GM21737 (cell line): ENCODE results near the gene ATG16L2.
"Not testable (repeated sequence)": the region's sequence is repeated elsewhere in the genome, so short reads cannot be mapped to it uniquely, and the experiment has no call there.

Experiments
- ATAC-seq: cut with Tn5 transposase; IDR thresholded peaks from one replicate; pipeline ENCODE4 v1.9.1; 2021; ENCODE audit warnings: mild to moderate bottlenecking, moderate library complexity; ENCODE audit not compliant: unreplicated experiment

Gene ATG16L2

GRCh38 chr11:72779495-72780128, 34.6 kb upstream of the ATG16L2 start:
- no peak for ATAC-seq

- ATAC-seq, result no peak
Observed at GRCh38 chr11:72780296-72781062, 33.7 kb upstream of the ATG16L2 start.

GRCh38 chr11:72781063-72781312, 33.2 kb upstream of the ATG16L2 start:
- ATAC-seq, result no peak

DNA sequence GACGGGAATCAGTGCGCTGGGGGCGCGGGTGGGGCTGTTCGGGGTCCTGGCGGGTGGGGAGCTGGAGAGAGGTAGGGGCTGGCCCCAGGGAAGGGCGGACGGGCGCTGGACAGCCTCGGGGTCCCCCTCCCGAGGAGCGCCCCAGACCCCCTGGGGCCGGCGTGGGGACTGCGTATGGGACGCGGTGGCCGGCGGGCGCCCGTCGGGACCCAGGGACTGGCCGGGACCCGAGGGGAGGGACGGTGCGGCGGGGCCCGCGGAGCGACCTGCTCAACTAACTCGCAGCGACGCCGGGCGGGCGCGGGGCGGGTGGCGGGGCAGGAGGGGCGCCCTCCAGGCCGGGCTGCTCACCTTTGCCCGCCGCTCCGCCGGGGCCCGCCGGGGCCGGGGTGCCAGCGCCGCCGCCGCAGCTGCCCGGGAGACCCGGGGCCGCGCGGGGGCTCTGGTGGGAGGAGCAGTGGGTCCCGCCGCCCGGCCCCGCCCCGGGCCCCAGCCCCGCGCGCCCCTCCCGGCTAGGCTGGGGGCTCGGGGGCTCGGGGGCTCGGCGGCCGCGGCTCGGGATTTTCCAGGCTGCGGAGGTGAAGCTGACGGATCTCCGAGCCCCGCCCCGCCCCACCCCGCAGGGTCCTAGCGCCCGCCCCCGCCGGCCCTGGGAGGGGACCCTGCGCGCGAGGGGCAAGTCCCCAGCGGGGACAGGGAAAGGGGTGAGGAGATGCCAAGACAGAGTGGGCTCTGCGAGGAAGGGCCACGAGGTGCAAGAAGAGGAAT, 32.7 kb upstream of the ATG16L2 start:
- no peak for ATAC-seq

DNA sequence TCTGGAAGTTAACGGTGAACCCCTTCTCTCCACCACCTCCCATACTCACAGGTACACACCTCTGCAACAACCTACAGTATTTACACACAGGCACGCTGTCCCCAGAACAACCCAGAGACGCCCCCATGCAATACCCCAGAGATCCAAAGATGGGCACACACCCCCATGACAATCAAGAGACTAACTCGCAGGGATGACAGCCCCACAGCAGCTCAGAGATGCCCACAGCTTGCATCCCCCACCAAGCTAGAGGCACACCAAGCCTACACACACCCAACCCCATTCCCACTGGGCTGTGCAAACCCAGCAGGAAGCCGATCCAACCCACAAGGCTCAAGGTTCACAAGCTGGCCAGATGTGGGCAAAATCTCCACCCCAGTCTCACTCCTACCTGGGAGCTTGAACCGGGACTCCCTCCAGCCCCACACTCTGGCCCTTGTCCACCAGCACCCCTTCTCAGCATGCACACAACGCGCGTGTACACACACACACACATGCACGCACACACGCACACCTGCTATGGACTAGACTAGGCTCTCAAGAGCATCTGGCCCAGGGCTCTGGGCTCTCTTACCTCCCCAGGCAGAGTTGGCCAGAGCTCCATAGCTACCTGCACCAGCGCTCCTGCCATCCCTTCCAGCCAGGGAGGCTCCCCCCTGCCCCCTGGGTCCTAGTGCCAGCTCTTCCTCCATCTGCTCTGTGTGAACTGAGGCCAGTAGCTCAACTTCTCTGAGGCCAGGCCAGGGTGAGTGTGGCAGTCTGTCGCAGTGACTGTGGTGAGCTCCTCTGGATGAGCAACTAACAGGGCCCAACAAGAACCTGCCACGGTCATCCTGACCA, 31.9 kb upstream of the ATG16L2 start:
- no peak for ATAC-seq

DNA sequence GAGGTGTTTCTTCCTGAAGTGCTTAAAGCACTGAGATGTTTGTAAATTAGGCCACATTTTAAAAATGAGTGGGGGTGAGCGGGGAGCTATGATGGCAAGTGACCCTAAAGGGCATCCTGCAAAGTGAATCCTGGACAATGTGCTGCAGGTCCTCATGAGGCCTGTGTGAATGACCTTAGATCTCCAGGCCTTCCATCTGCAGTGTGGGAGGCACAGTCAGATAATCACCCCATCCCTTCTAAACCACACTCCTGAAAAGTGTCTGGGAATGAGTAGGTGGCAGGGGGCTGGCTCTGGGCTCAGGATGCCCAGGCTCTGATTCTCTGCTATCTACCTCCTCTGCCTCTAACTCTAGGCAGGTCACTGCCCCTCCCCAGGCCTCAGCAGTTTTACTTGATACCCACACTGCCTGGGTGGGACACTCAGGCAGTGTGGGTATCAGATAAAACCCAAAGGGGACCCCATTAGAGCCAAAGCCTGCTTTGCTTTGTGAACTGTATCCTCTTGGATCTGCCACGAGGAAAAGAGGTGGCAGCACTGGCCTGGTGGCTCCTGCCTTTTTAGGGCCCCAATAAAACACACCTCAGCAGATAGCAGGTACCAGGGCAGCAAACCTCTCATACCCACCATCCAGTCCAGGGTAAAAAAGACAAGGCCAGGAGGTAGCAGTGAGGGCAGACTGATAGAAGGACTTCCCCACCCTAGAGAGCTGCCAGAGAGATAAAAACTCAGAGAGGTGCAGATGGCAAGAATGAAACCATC, 30.9 kb upstream of the ATG16L2 start:
- no peak for ATAC-seq

DNA sequence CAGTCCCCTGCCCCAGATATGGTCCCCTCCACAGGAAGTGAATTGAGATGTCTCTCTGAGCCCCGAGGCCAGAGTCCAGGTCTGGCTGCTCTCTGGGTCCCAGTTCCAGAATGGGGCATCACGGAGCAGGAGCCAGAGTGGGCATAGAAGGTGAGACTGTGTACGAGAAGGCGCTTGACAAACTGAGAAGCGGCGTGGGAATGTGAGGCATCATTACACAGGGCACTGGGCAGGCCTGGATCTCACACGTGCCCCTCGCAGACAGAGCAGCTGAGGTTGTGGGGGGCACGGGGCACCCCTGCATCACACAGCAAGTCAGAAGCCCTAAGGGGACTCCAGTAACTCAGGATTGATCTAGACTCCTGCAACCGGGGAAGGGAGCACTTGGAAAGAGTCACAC, 29.5 kb upstream of the ATG16L2 start:
- no peak for ATAC-seq

DNA sequence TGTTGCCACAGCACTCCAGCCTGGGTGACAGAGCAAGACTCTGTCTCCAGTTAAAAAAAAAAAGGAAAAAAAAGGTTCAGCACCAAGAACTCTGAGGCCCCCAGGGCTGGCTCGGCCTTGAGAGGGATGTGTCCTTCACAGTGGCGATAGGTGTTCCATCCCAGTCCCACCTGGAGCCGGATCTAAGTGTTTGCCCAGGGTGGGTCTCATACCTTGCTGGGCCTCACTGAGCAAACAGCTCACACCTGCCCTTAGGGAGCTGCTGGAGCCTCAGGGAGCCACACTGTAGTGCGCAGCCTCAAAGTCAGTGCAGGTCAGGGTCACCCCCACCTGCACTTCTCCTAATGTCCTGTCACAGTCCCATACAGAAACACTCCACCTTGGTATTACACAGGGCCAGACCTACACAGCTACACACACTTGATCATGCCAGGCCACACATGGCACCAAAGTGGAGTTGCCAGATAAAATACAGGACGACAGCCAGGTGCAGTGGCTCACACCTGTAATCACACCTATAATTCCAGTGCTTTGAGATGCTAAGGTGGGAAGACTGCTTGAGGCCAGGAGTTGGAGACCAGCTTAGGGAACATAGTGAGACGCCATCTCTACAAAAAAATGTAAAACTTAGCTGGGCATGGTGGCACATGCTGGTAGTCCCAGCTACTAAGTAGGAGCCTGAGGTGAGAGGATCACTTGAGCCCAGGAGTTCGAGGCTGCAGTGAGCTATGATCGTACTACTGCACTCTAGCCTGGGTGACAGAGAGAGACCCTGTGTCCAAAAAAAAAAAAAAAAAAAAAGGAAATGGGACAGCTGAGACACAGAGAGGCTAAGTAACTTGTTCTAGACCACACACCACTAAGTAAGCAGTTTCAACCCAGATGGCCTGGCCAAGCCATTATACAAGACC, 27.7 kb upstream of the ATG16L2 start:
- ATAC-seq, result no peak

DNA sequence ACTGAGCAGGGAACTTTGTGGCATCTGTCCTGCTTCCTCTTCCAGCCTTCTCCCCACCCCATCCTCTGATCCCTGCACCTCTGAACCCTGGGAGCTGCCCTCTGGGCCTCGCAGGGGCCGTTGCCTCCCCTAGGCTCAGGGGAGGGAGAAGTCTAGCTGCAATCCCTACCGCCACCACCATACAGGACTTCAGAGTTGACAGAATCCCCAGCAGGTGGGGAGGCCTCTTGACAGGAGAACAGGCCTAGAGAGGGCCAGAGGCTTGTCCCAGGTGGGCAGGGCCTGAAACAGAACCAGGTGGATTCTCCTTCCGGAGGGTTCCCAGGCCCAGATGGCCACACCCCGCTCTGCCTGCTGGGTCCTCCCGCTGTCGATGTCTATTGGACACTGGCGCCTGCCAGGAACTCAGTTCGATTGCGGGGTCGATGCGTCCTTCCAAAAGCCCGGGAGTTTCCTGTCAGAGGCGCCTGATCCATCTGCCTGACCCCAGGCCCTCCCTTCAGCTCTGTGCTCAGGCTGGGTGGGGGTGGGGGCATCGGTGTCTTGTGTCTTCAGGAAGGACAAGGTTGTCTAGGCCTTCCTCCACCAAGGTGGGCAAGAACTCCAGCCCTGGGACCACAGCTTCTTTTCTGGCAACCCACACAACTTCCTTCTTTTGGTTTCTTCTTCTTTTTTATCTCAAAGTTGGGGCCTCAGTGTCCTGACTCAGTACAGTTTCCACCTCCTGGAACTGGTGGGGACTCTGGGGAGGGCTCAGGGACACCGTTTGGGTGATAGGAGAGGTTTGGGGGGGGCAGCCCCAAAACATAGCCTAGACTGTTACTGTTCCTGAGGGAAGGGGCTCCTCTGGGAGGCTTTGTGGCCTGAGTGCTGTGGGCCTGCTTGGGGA, 26.8 kb upstream of the ATG16L2 start:
- no peak for ATAC-seq

GRCh38 chr11:72788241-72788640, 26.0 kb upstream of the ATG16L2 start:
- ATAC-seq, result no peak

DNA sequence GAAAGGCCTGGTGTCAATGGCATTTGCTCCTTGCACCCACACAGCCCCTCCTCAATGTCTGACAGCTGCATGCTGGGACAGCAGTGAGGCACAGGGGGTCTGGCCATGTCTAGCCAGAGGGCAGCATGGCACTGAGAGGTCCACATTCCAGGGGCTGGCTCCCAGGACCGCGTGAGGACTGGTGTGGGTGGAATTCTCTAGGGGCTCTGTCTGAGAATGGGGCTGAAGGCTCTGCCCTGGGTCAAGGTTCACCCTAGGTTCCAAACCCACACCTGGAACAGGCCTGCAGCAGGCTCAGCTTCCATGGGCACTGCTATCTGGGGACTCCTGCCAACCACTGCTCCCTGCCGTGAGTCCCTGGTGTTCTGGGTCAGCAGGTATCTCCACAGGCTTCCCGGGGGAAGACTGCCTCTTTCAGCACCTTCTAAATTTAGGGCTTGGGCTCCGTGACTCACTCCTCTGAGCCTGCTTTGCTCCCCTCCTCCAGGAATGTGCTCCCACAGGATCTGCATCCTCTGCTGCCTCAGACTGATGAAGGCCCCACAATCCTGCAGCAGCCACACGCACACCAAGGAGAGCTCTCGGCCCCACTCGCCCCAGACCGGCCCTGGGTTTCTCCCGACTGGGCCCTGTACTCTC, 24.6 kb upstream of the ATG16L2 start:
- no peak for ATAC-seq

GRCh38 chr11:72791228-72791627, 23.0 kb upstream of the ATG16L2 start:
- ATAC-seq, result not testable (repeated sequence)

DNA sequence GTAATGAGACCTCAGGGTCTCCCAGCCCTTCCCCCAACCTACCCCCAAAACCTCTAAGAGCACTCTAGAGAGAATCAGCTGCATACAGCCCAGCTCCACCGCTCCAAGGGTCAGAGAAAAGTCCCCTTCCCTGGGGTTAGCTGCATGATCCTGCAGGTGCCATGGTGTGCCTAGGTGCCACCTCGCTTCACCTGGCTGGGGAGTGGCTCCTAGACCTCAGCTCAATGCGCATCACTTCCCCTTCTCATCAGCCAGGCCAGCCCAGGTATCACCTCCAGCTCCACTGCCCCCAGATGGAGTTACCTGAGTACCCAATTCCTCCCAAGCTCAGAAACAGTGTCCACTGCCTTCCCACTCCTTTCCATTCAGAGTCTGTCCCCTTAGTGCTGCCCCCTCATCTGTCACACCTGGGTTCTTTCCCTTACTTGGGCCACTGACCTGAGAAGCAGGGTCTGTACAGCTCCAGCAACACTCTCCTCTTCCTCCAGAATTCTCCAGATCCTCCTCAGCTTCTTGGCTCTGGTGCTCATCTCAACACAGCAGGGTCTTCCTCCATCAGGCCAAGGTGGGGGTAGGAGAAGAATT, 21.7 kb upstream of the ATG16L2 start:
- no peak for ATAC-seq

- ATAC-seq, result no peak
Observed at GRCh38 chr11:72793076-72793424, 21.2 kb upstream of the ATG16L2 start.

- ATAC-seq, result peak; percentile 89
Observed at GRCh38 chr11:72793425-72794367, 20.5 kb upstream of the ATG16L2 start, which contains the start of gene STARD10. TSS of gene STARD10 (minus strand) at chr11:72794047. CDS start at chr11:72781181, 12,866 bp downstream.

DNA sequence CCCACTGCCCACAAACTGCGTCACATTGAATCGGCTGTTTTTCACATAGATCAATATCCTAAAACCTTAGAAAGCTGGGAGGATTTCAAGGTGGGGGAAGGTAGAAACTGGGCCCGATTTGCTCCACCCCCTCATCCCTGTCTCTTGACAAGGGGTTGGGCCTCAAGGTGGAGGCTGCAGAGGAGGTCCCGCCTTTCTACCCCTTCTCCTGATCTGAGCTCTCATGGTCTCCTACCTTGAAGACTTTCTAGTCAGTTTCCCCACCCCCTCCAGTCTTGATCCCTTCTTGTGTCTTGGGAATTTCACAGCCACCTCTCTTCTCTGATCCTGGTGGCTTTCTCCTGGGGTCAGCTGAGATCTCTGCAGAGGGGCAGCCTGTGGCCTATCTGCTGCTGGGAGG, 15.8 kb upstream of the ATG16L2 start:
- ATAC-seq, result no peak

- no peak for ATAC-seq
Observed at GRCh38 chr11:72799441-72799840, 14.8 kb upstream of the ATG16L2 start.
